SK-N-MC (cell line): ENCODE measurements around the gene RGS17.

Source experiments
- EZH2 ChIP-seq: fragments of 200-600 bp; sonication (generic); IDR thresholded peaks from one replicate; pipeline ENCODE4 v1.6.1; 2017; ENCODE audit warnings: antibody characterized with exemption
- POLR2AphosphoS5 ChIP-seq: IDR thresholded peaks from 2 replicates; pipeline ENCODE4 v1.6.1; 2012; ENCODE audit warnings: mild to moderate bottlenecking, low read depth, low read length, borderline replicate concordance

GRCh38 chr6:153104220-153104619, 26.9 kb downstream of the RGS17 start:
- no peak for TF ChIP-seq EZH2
- TF ChIP-seq POLR2AphosphoS5 = no peak
